ENCODE measurements around the gene CCDC116.

CCDC116 gene

DNA sequence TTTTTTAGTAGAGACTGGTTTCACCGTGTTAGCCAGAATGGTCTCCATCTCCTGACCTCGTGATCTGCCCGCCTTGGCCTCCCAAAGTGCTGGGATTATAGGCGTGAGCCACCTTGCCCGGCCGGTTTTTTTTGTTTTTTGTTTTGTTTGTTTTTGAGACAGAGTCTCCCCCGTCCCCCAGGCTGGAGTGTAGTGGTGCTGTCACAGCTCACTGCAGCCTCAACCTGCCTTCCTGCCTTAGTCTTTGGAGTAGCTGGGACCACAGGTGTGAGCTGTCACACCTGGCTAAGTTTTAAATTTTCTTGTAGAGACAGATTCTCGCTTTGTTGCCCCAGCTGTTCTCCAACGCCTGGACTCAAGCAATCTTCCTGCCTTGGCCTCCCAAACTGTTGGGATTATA, 36.5 kb downstream of the CCDC116 start:
- ATAC-seq = no peak
- no peak for TF ChIP-seq GLIS3 (CRISPR knock-in tag; IDR thresholded peaks at IDR 0.05)
- TF ChIP-seq ESRRG (CRISPR knock-in tag; IDR thresholded peaks at IDR 0.05) = no peak
- TF ChIP-seq ZNF8 (CRISPR knock-in tag; IDR thresholded peaks at IDR 0.05) = no peak

DNA sequence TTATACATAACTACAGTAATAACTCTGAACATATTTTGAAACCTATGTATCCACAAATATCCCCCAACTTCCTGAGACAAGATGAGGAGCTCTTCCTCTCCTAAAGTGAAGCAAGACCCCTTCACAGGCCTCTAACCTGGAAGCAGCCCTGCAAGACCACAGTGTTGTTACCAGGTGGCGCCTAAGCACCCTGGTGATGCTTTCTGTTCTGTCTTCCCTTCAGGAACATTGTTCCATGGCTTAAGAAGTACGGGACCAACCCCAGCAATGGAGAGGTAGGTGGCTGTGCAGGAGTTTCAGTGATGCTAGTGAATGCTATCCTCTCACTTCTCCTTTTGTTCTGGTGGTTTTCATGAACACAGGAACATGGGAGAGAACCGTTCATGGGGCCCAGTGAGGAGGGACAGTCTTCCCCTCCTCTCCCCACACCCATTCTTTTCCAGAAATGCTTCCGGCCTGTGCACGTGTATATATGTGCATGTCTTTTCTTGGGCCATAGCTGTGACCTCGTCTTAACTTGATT, 39.6 kb downstream of the CCDC116 start:
- no peak for ATAC-seq
- TF ChIP-seq ZNF8 (CRISPR knock-in tag; IDR thresholded peaks at IDR 0.05) (no peak), POU6F1 (CRISPR knock-in tag; IDR thresholded peaks at IDR 0.05; ENCODE audit: borderline replicate concordance, low read depth) (no peak), SNAI2 (CRISPR knock-in tag; IDR thresholded peaks at IDR 0.05) (no peak), OSR1 (CRISPR knock-in tag; IDR thresholded peaks at IDR 0.05) (no peak)

DNA sequence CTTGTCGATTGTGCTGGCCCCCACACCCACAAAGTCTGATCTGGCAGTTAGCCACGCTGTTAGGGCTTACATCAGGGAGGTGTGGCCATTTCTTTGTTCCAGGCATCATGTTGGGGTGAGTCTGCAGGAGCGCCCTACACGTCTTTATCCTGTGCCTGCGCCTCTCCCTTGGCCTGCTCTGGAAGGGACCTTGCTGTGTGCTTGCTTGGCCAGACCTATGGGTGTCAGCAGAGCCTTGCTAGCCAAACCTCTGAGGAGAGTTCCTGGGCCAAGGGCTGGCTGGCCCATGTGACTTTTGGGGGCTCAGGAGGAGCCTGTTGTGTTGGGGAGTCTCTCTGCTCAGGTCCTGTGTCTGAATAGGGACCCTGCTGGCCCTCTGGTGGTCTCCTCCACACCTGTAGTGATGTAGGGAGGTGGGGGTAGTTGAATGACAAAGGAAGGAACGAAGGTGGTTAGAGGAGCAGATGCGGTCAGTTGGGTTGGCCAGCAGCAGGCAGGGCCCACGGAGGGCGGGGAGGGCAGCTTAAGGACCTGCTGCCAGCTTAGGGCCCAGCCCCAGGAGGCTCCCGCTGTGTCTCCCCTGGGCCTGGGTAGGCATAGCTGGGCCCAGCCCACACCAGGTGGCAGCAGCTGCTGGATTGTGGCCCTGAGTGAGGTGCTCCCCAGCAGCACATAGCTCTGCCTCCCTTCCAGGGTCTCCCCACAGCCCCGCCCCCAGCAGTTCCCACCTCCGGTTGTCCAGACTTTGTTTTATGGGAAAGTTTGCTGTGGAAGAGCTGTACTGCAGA, 41.2 kb downstream of the CCDC116 start:
- no peak for TF ChIP-seq ESRRG (CRISPR knock-in tag; IDR thresholded peaks at IDR 0.05)
- no peak for TF ChIP-seq ZFP3 (CRISPR knock-in tag; IDR thresholded peaks at IDR 0.05)
- TF ChIP-seq ZFP30 (CRISPR knock-in tag; IDR thresholded peaks at IDR 0.05) = no peak
- TF ChIP-seq TCF4 (CRISPR knock-in tag; IDR thresholded peaks at IDR 0.05; ENCODE audit: borderline replicate concordance) = no peak
- TF ChIP-seq CSRNP3 (CRISPR knock-in tag; IDR thresholded peaks at IDR 0.05) = no peak
- TF ChIP-seq ZC3H10 (CRISPR knock-in tag; IDR thresholded peaks at IDR 0.05) = no peak
- no peak for TF ChIP-seq RARB (CRISPR knock-in tag; IDR thresholded peaks at IDR 0.05)
- no peak for TF ChIP-seq ISL1 (CRISPR knock-in tag; IDR thresholded peaks at IDR 0.05)
- no peak for TF ChIP-seq GLIS3 (CRISPR knock-in tag; IDR thresholded peaks at IDR 0.05)
- no peak for TF ChIP-seq ARNTL (CRISPR knock-in tag; IDR thresholded peaks at IDR 0.05; ENCODE audit: borderline replicate concordance, low read depth)
- TF ChIP-seq, protein P1, sequence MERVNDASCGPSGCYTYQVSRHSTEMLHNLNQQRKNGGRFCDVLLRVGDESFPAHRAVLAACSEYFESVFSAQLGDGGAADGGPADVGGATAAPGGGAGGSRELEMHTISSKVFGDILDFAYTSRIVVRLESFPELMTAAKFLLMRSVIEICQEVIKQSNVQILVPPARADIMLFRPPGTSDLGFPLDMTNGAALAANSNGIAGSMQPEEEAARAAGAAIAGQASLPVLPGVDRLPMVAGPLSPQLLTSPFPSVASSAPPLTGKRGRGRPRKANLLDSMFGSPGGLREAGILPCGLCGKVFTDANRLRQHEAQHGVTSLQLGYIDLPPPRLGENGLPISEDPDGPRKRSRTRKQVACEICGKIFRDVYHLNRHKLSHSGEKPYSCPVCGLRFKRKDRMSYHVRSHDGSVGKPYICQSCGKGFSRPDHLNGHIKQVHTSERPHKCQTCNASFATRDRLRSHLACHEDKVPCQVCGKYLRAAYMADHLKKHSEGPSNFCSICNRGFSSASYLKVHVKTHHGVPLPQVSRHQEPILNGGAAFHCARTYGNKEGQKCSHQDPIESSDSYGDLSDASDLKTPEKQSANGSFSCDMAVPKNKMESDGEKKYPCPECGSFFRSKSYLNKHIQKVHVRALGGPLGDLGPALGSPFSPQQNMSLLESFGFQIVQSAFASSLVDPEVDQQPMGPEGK (CRISPR knock-in tag; IDR thresholded peaks at IDR 0.05; ENCODE audit: borderline replicate concordance) = no peak
- TF ChIP-seq POU6F1 (CRISPR knock-in tag; IDR thresholded peaks at IDR 0.05; ENCODE audit: borderline replicate concordance, low read depth) = no peak
- TF ChIP-seq PPARA (CRISPR knock-in tag; IDR thresholded peaks at IDR 0.05; ENCODE audit: borderline replicate concordance) = no peak
- TF ChIP-seq, protein P2, sequence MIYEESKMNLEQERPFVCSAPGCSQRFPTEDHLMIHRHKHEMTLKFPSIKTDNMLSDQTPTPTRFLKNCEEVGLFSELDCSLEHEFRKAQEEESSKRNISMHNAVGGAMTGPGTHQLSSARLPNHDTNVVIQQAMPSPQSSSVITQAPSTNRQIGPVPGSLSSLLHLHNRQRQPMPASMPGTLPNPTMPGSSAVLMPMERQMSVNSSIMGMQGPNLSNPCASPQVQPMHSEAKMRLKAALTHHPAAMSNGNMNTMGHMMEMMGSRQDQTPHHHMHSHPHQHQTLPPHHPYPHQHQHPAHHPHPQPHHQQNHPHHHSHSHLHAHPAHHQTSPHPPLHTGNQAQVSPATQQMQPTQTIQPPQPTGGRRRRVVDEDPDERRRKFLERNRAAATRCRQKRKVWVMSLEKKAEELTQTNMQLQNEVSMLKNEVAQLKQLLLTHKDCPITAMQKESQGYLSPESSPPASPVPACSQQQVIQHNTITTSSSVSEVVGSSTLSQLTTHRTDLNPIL (CRISPR knock-in tag; IDR thresholded peaks at IDR 0.05; ENCODE audit: low read depth) = no peak
- TF ChIP-seq OSR1 (CRISPR knock-in tag; IDR thresholded peaks at IDR 0.05) = no peak
- TF ChIP-seq ZNF70 (CRISPR knock-in tag; IDR thresholded peaks at IDR 0.05) = no peak
- no peak for TF ChIP-seq BACH2 (CRISPR knock-in tag; IDR thresholded peaks at IDR 0.05; ENCODE audit: borderline replicate concordance)
- no peak for TF ChIP-seq ZNF8 (CRISPR knock-in tag; IDR thresholded peaks at IDR 0.05)
- ATAC-seq = no peak

- TF ChIP-seq, protein P2 (CRISPR knock-in tag; IDR thresholded peaks at IDR 0.05; ENCODE audit: low read depth) = no peak
- ATAC-seq = no peak
Observed at GRCh38 chr22:21674638-21675245, 42.2 kb downstream of the CCDC116 start.
